ENCODE data around the gene TRPC4AP. TPM values are rescaled to one million over a fixed set of nuclear protein-coding genes. Genes with fewer than 3 reads are reported as not detected.

The TRPC4AP gene
- total RNA-seq, 1 donor from 2014 or later, result 61.9 TPM

DNA sequence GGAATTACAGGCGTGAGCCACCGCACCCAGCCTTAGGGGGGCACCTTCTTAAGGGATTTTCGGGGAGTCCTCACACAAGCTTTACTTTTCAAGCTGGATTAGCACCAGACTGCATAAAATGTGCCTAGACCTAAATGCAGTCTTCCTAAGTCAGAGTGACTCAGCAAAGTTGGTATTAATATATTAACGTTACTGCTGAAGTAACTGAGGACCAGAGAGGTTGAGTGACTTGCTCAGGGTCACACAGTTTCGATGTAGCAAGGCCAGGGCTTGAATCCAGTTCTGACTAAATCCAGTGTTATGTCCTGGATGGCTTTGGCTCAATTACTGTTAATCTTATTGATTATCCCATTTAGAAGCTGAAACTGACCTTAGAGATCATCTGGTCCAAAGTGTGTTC is 41.1 kb upstream of the TRPC4AP start:
- Histone ChIP-seq H3K27me3 (no peaks in the 10 kb centered on the region), H3K36me3 (peaks cover 0 to 49% of the 10 kb centered on the region in 2 donors), H3K27ac (no peak overlapping the region), H3K4me3 (no peak overlapping the region), H3K9me3 (no peaks in the 10 kb centered on the region), H3K4me1 (no peaks in the 10 kb centered on the region)
- TF ChIP-seq CTCF (IDR thresholded peaks at IDR 0.05) (no peak), POLR2AphosphoS5 (IDR thresholded peaks at IDR 0.05; ENCODE audit: insufficient read depth in 1 of 2, low read depth in 1 of 2) (no peak), POLR2A (IDR thresholded peaks at IDR 0.05) (no peak)
- intact Hi-C loops (cut with DNase I), result no loop called here
- DNase-seq (ENCODE audit: extremely low spot score in 2 of 2), result no peak

GRCh38 chr20:35133031-35133430 is 40.4 kb upstream of the TRPC4AP start:
- intact Hi-C loops (cut with DNase I), result no loop called here
- no peak for DNase-seq (ENCODE audit: extremely low spot score in 2 of 2)

GRCh38 chr20:35131934-35132333 is 39.3 kb upstream of the TRPC4AP start:
- TF ChIP-seq POLR2AphosphoS5 (IDR thresholded peaks at IDR 0.05; ENCODE audit: insufficient read depth in 1 of 2, low read depth in 1 of 2) (no peak), POLR2A (IDR thresholded peaks at IDR 0.05) (no peak)
- Histone ChIP-seq H3K4me3 (no peak overlapping the region), H3K27ac (no peak overlapping the region), H3K27me3 (no peaks in the 10 kb centered on the region), H3K36me3 (peaks cover 0 to 41% of the 10 kb centered on the region in 2 donors), H3K9me3 (no peaks in the 10 kb centered on the region), H3K4me1 (no peaks in the 10 kb centered on the region)
- intact Hi-C loops (cut with DNase I), result no loop called here
- no peak for DNase-seq (ENCODE audit: extremely low spot score in 2 of 2)

More at GRCh38 chr20:35133031-35133430, 40.4 kb upstream of the TRPC4AP start:
- Histone ChIP-seq H3K27ac (no peak overlapping the region), H3K9me3 (no peaks in the 10 kb centered on the region), H3K4me1 (no peaks in the 10 kb centered on the region), H3K27me3 (no peaks in the 10 kb centered on the region), H3K4me3 (no peak overlapping the region), H3K36me3 (peaks cover 0 to 47% of the 10 kb centered on the region in 2 donors)
- TF ChIP-seq POLR2A (IDR thresholded peaks at IDR 0.05), result no peak
- no peak for TF ChIP-seq POLR2AphosphoS5 (IDR thresholded peaks at IDR 0.05; ENCODE audit: insufficient read depth in 1 of 2, low read depth in 1 of 2)
- no peak for TF ChIP-seq CTCF (IDR thresholded peaks at IDR 0.05)

GRCh38 chr20:35129647-35130069 is 37.1 kb upstream of the TRPC4AP start:
- no peak overlapping the region for H3K27ac ChIP-seq
- DNase-seq (ENCODE audit: extremely low spot score in 2 of 2), result no peak
- no peak overlapping the region for H3K4me3 ChIP-seq
- H3K36me3 ChIP-seq, result peaks cover 0 to 44% of the 10 kb centered on the region in 2 donors
- H3K27me3 ChIP-seq, result no peaks in the 10 kb centered on the region
- TF ChIP-seq CTCF (IDR thresholded peaks at IDR 0.05) (no peak), POLR2A (IDR thresholded peaks at IDR 0.05) (no peak), POLR2AphosphoS5 (IDR thresholded peaks at IDR 0.05; ENCODE audit: insufficient read depth in 1 of 2, low read depth in 1 of 2) (no peak)
- intact Hi-C loops (cut with DNase I), result no loop called here
- H3K9me3 ChIP-seq, result no peaks in the 10 kb centered on the region
- H3K4me1 ChIP-seq, result no peaks in the 10 kb centered on the region

GRCh38 chr20:35125753-35126152 is 33.1 kb upstream of the TRPC4AP start:
- TF ChIP-seq CTCF (IDR thresholded peaks at IDR 0.05), result no peak
- Histone ChIP-seq H3K36me3 (peaks cover 0 to 56% of the 10 kb centered on the region in 2 donors), H3K27me3 (no peaks in the 10 kb centered on the region), H3K27ac (no peak overlapping the region), H3K4me3 (no peak overlapping the region), H3K4me1 (no peaks in the 10 kb centered on the region), H3K9me3 (no peaks in the 10 kb centered on the region)
- intact Hi-C loops (cut with DNase I), result no loop called here
- DNase-seq (ENCODE audit: extremely low spot score in 2 of 2), result no peak
